H1 (cell line): ENCODE measurements around the gene LONRF2. TPM values are rescaled to one million over a fixed set of nuclear protein-coding genes. Genes with fewer than 3 reads are reported as not detected.

Source experiments
- CTCF ChIA-PET: fragments of 300-600 bp; sonication (Branson Sonifier 250); formaldehyde crosslinking; loops from one replicate; lab custom pipeline; 2021; ENCODE audit not compliant: partially characterized antibody; lab: Charles Lee
- POLR2A ChIA-PET: fragments of 300-600 bp; sonication (Branson Sonifier 250); formaldehyde crosslinking; loops from one replicate; lab custom pipeline; 2021; ENCODE audit warnings: inconsistent platforms; ENCODE audit not compliant: partially characterized antibody; lab: Charles Lee
- DNase-seq, 2 experiments: peaks; one replicate each; pipeline versions ENCODE4 v3.0.0 to v3.0.0-alpha.2; 2010 to 2022; ENCODE audit warnings: low spot score in 2 of 2, low read depth in 1 of 2, mixed read lengths in 1 of 2
- FAIRE-seq: peaks from 2 replicates; lab custom pipeline; 2011; peaks lifted over from hg19 to GRCh38; lab: Jason Lieb, UNC
- H2AFZ ChIP-seq: 2 replicates; pipeline ENCODE4 v1.8.1; 2012; ENCODE audit warnings: low read length, inconsistent platforms
- H2AK5ac ChIP-seq: 2 replicates; pipeline ENCODE4 v1.6.1; 2013; ENCODE audit warnings: low read depth, low read length
- H2BK120ac ChIP-seq: replicated peaks from 2 replicates; pipeline ENCODE3; 2013; ENCODE audit warnings: low read depth, low read length, inconsistent platforms
- H2BK12ac ChIP-seq: 2 replicates; pipeline ENCODE4 v1.6.1; 2013; ENCODE audit warnings: low read depth, low read length
- H2BK15ac ChIP-seq: 2 replicates; pipeline ENCODE4 v1.6.1; 2013; ENCODE audit warnings: low read length
- H2BK20ac ChIP-seq: 2 replicates; pipeline ENCODE4 v1.6.1; 2013; ENCODE audit warnings: low read length
- H2BK5ac ChIP-seq: 2 replicates; pipeline ENCODE4 v1.6.1; 2013; ENCODE audit warnings: low read depth, low read length
- H3K14ac ChIP-seq: 2 replicates; pipeline ENCODE4 v1.6.1; 2013; ENCODE audit warnings: inconsistent platforms; ENCODE audit not compliant: insufficient read length
- H3K18ac ChIP-seq: 2 replicates; pipeline ENCODE4 v1.6.1; 2013; ENCODE audit warnings: low read length; ENCODE audit errors: extremely low read depth
- H3K23ac ChIP-seq: 2 replicates; pipeline ENCODE4 v1.6.1; 2013; ENCODE audit warnings: inconsistent platforms; ENCODE audit not compliant: insufficient read length
- H3K23me2 ChIP-seq: 2 replicates; pipeline ENCODE4 v1.6.1; 2013; ENCODE audit warnings: low read depth, low read length
- H3K27ac ChIP-seq: 2 replicates; pipeline ENCODE4 v1.6.1; 2011; ENCODE audit warnings: low read depth, low read length, inconsistent platforms
- H3K27me3 ChIP-seq, 4 experiments: replicated peaks in 1 of 4; 1 replicate in 1 of 4; 2 replicates in 3 of 4; pipeline versions ENCODE4 v1.6.1 to v1.8.1; 2011 to 2013; ENCODE audit warnings: low read length in 3 of 4, mild to moderate bottlenecking in 3 of 4, inconsistent platforms in 2 of 4, mixed read lengths in 2 of 4, moderate library complexity in 1 of 4; ENCODE audit not compliant: control insufficient read depth in 3 of 4, insufficient read depth in 3 of 4; ENCODE audit errors: extremely low read depth in 1 of 4
- H3K36me3 ChIP-seq, 4 experiments: 2 replicates each; pipeline versions ENCODE4 v1.6.1 to v1.8.1; 2011 to 2013; ENCODE audit warnings: mild to moderate bottlenecking in 4 of 4, low read length in 3 of 4, moderate library complexity in 2 of 4, control low read depth in 1 of 4, inconsistent platforms in 1 of 4; ENCODE audit not compliant: insufficient read depth in 4 of 4, control insufficient read depth in 2 of 4
- H3K4ac ChIP-seq: replicated peaks from 2 replicates; pipeline ENCODE3; 2013; ENCODE audit warnings: low read length, low read depth, mixed read lengths, inconsistent platforms; ENCODE audit not compliant: insufficient read length
- H3K4me1 ChIP-seq, 4 experiments: replicated peaks in 1 of 4; 1 replicate in 1 of 4; 2 replicates in 3 of 4; pipeline versions ENCODE4 v1.6.1 to v1.8.1; 2011 to 2013; ENCODE audit warnings: low read length in 3 of 4, inconsistent platforms in 2 of 4, mixed read lengths in 1 of 4; ENCODE audit not compliant: insufficient read depth in 4 of 4, control insufficient read depth in 3 of 4
- H3K4me2 ChIP-seq, 2 experiments: 2 replicates each; pipeline versions ENCODE4 v1.6.1 to v1.8.1; 2011 to 2013; ENCODE audit warnings: low read depth in 2 of 2, low read length in 2 of 2, control low read depth in 1 of 2, inconsistent platforms in 1 of 2, mild to moderate bottlenecking in 1 of 2; ENCODE audit not compliant: insufficient read depth in 1 of 2
- H3K4me3 ChIP-seq, 4 experiments: fragments of 200-600, 300-600 bp in 1 of 4; sonication (generic), shearing (Covaris generic), sonication (Bioruptor Twin) in 1 of 4; 2 replicates each; pipeline versions ENCODE4 v1.5.1 to v1.8.1; 2011 to 2016; ENCODE audit warnings: low read length in 4 of 4, low read depth in 3 of 4, control low read depth in 2 of 4, inconsistent platforms in 2 of 4, mild to moderate bottlenecking in 2 of 4, mixed read lengths in 1 of 4, moderate library complexity in 1 of 4; ENCODE audit not compliant: insufficient read depth in 2 of 4; ENCODE audit errors: extremely low read depth in 1 of 4
- H3K56ac ChIP-seq: replicated peaks from 2 replicates; pipeline ENCODE3; 2013; ENCODE audit warnings: low read depth, mild to moderate bottlenecking, mixed read lengths, low read length, inconsistent platforms; ENCODE audit not compliant: insufficient read length
- H3K79me1 ChIP-seq: 2 replicates; pipeline ENCODE4 v1.6.1; 2013; ENCODE audit warnings: low read depth, low read length, control low read depth
- H3K79me2 ChIP-seq, 2 experiments: 2 replicates each; pipeline versions ENCODE4 v1.6.1 to v1.8.1; 2012 to 2013; ENCODE audit warnings: low read length in 2 of 2, mild to moderate bottlenecking in 2 of 2, inconsistent platforms in 1 of 2; ENCODE audit not compliant: insufficient read depth in 2 of 2, control insufficient read depth in 1 of 2
- H3K9ac ChIP-seq, 4 experiments: replicated peaks in 1 of 4; 1 replicate in 1 of 4; 2 replicates in 3 of 4; pipeline versions ENCODE4 v1.6.1 to v1.8.1; 2011 to 2013; ENCODE audit warnings: low read depth in 3 of 4, low read length in 3 of 4, control low read depth in 2 of 4, mild to moderate bottlenecking in 2 of 4, moderate library complexity in 2 of 4, inconsistent platforms in 1 of 4; ENCODE audit errors: extremely low read depth in 1 of 4
- H3K9me3 ChIP-seq, 2 experiments: 2 replicates each; pipeline versions ENCODE4 v1.6.1 to v1.8.1; 2012 to 2013; ENCODE audit warnings: mild to moderate bottlenecking in 2 of 2, moderate library complexity in 2 of 2, control low read depth in 1 of 2, inconsistent platforms in 1 of 2, low read depth in 1 of 2, low read length in 1 of 2, mixed read lengths in 1 of 2; ENCODE audit not compliant: insufficient read depth in 2 of 2
- H4K20me1 ChIP-seq, 2 experiments: replicated peaks in 1 of 2; 2 replicates each; pipeline versions ENCODE3 to v1.8.1; 2011 to 2013; ENCODE audit warnings: inconsistent platforms in 2 of 2, low read length in 2 of 2, mild to moderate bottlenecking in 1 of 2; ENCODE audit not compliant: insufficient read depth in 2 of 2, control insufficient read depth in 1 of 2
- H4K5ac ChIP-seq: 2 replicates; pipeline ENCODE4 v1.6.1; 2013; ENCODE audit warnings: low read length, low read depth, mixed read lengths, inconsistent platforms; ENCODE audit not compliant: insufficient read length
- H4K8ac ChIP-seq: 2 replicates; pipeline ENCODE4 v1.8.0; 2013; ENCODE audit warnings: mild to moderate bottlenecking, moderate library complexity, low read length, inconsistent platforms; ENCODE audit not compliant: insufficient read depth; ENCODE audit errors: extremely low read depth
- H4K91ac ChIP-seq: replicated peaks from 2 replicates; pipeline ENCODE3; 2013; ENCODE audit warnings: low read length, mixed read lengths, inconsistent platforms; ENCODE audit not compliant: insufficient read length
- CBX8 ChIP-seq: fragments of 300-800, 300-1000 bp; sonication (generic); IDR thresholded peaks from 2 replicates; pipeline ENCODE4 v1.7.1; 2016; ENCODE audit warnings: low read depth, low read length, borderline replicate concordance
- KDM1A ChIP-seq: fragments of 200-600, 300-600 bp; sonication (generic); IDR thresholded peaks from 2 replicates; pipeline ENCODE4 v1.7.1; 2016; ENCODE audit warnings: mild to moderate bottlenecking, low read length, borderline replicate concordance
- NANOG ChIP-seq: IDR thresholded peaks from 2 replicates; pipeline ENCODE4 v1.6.1; 2011; ENCODE audit warnings: low read length, low read depth, mild to moderate bottlenecking, inconsistent platforms; ENCODE audit not compliant: insufficient read depth, poor library complexity, severe bottlenecking
- RBBP5 ChIP-seq: IDR thresholded peaks from 2 replicates; pipeline ENCODE4 v1.7.1; 2012; ENCODE audit warnings: low read depth, mild to moderate bottlenecking, inconsistent platforms, low read length, moderate library complexity, borderline replicate concordance
- YY1 ChIP-seq: IDR thresholded peaks from 2 replicates; pipeline ENCODE4 v1.6.1; 2011; ENCODE audit warnings: low read depth, mild to moderate bottlenecking, low read length
- whole genome bisulfite sequencing, 2 experiments: shearing (Covaris generic) in 1 of 2; methylation state at CpG; one replicate each; pipeline versions ENCODE4 v1.1.6 to v1.1.7; 2013 to 2015; ENCODE audit warnings: low lambda C conversion rate in 2 of 2, mixed read lengths in 2 of 2, inconsistent platforms in 1 of 2, low coverage in 1 of 2, missing lambda C conversion rate in 1 of 2; ENCODE audit not compliant: insufficient replicate concordance in 2 of 2, insufficient coverage in 1 of 2, insufficient read length in 1 of 2; ENCODE audit errors: extremely low coverage in 1 of 2, missing lambda C conversion rate in 1 of 2; 5-methylcytosine and 5-hydroxymethylcytosine counted together
- polyA plus RNA-seq, 7 experiments: library from polyadenylated mRNA; depleted of rRNA in 3 of 7; stranded (reverse) in 5 of 7; unstranded in 2 of 7; fragments of >200 nt in 5 of 7; fragments of 200-250 nt in 2 of 7; gene quantifications; 1 replicate in 5 of 7; 2 replicates in 1 of 7; 4 replicates in 1 of 7; pipeline versions ENCODE4 v1.2.1 to v1.2.3, GENCODE V29; 2011 to 2013; ENCODE audit warnings: missing spikeins in 2 of 7, mixed read lengths in 2 of 7
- total RNA-seq: library from RNA; stranded (reverse); fragmentation: NEBNext Ultra II Directional; extraction: Animal tissue kit (Norgen Biotek cat#: 25700); gene quantifications from 2 replicates; pipeline ENCODE4 v1.2.1, GENCODE V29; 2021
- TF ChIP-seq, protein P1 (sequence below), 3 experiments: IDR thresholded peaks; 1 replicate in 2 of 3; 2 replicates in 1 of 3; pipeline versions ENCODE4 v1.5.1 to v1.6.1; 2011; ENCODE audit warnings: low read length in 3 of 3, mild to moderate bottlenecking in 3 of 3, inconsistent platforms in 2 of 3, low read depth in 1 of 3, moderate library complexity in 1 of 3; ENCODE audit not compliant: insufficient read depth in 1 of 3; ENCODE audit errors: control extremely low read depth in 1 of 3

LONRF2 gene
- total and polyA plus RNA-seq, 2 of the 8 experiments (the other 6 are each of a cell fraction or from before 2014, with no cell fraction given) = 0.24 to 0.74 TPM

DNA sequence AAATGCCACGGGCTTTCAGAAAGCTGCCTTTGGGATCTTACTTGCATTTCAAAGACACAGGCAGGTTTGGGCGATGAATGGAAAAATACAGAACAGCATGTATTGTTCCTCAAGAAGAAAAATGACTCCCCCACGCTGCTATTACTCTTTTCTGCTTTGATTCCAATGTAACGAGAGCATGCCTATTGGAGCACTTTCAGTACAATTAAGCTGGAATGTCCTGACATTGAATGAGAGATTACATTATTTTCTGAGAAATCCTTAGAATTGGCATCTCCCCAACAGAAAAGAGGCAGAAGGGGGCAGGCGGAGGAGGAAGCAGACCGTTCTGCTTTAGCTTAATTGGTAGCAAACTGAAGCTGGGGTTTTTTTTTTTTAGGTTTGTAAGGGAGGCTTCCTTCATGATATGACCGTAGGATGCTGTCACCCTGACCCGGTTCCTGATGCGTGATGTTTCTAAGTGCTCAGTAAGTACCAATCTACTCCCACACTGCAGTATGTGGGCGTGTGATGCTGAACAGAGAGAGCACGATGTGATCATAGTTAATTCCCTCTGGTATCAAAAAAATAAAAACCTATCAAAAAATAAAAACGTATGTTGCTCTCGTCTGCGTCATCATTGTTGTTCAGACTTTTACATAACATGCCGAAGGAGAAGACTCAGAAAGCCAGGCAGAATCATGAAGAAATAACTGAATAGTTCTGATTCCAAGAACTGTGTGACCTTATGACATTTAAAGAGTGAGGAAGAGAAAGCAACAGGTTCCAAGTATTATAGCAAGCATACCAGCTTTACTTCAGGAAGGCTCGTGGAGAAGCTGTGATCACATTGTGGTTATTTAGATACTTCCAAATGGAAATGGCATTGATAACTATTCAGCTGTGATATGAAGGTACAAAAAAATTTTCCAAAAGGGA, 40.5 kb downstream of the LONRF2 start:
- Histone ChIP-seq H4K5ac (no peak overlapping the region), H2BK15ac (no peak overlapping the region), H4K91ac (no peak overlapping the region), H4K20me1 (no peaks in the 10 kb centered on the region), H3K79me1 (no peaks in the 10 kb centered on the region), H2AFZ (peak overlapping the region; percentile 65; the same call in 1 of the 2 replicates), H3K23ac (no peak overlapping the region), H3K18ac (peak overlapping the region; percentile 24), H3K4me2 (peak overlapping the region; percentile 47 to 52; a peak in 3 of 4 replicates), H3K27ac (no peak overlapping the region), H3K4me3 (peak overlapping the region in 1 of 4 experiments; percentile 36; a peak in 1 of 8 replicates), H3K4ac (no peak overlapping the region), H3K79me2 (no peaks in the 10 kb centered on the region), H2BK20ac (peak overlapping the region; percentile 82; the same call in 1 of the 2 replicates), H3K4me1 (peaks cover 0 to 19% (median 12%) of the 10 kb centered on the region in 4 experiments; a peak in 5 of 7 replicates), H4K8ac (no peak overlapping the region), H2BK120ac (no peak overlapping the region), H3K56ac (no peak overlapping the region), H2BK5ac (peak overlapping the region; percentile 13; the same call in 1 of the 2 replicates), H3K36me3 (no peaks in the 10 kb centered on the region), H2AK5ac (no peak overlapping the region), H3K9me3 (no peaks in the 10 kb centered on the region), H3K9ac (no peak overlapping the region), H3K27me3 (no peaks in the 10 kb centered on the region), H3K14ac (no peak overlapping the region), H3K23me2 (no peaks in the 10 kb centered on the region), H2BK12ac (0 out of 2 replicates have a peak overlapping the region, but pooled peaks have one; percentile 62)
- WGBS, 2 experiments = 64% methylated on average over 16 of the region's 16 CpGs; no CpG with 5 or more reads in 1 of the 2 experiments
- no peak for FAIRE-seq
- POLR2A ChIA-PET = no interaction called here
- CTCF ChIA-PET = interaction anchor here (0.8 to 1.3 kb wide), 4 partner anchors 15 to 100 kb away, joined by 3 read pairs; no protein-coding TSS in a partner anchor
- no peak for DNase-seq
- TF ChIP-seq YY1 = no peak
- TF ChIP-seq KDM1A = no peak
- no peak for TF ChIP-seq RBBP5
- TF ChIP-seq, protein P1, sequence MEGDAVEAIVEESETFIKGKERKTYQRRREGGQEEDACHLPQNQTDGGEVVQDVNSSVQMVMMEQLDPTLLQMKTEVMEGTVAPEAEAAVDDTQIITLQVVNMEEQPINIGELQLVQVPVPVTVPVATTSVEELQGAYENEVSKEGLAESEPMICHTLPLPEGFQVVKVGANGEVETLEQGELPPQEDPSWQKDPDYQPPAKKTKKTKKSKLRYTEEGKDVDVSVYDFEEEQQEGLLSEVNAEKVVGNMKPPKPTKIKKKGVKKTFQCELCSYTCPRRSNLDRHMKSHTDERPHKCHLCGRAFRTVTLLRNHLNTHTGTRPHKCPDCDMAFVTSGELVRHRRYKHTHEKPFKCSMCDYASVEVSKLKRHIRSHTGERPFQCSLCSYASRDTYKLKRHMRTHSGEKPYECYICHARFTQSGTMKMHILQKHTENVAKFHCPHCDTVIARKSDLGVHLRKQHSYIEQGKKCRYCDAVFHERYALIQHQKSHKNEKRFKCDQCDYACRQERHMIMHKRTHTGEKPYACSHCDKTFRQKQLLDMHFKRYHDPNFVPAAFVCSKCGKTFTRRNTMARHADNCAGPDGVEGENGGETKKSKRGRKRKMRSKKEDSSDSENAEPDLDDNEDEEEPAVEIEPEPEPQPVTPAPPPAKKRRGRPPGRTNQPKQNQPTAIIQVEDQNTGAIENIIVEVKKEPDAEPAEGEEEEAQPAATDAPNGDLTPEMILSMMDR (IDR thresholded peaks at IDR 0.05; ENCODE audit: control extremely low read depth in 1 of 3, insufficient read depth in 1 of 3, low read depth in 1 of 3, low read length in 3 of 3) = no peak
- TF ChIP-seq NANOG = no peak
- TF ChIP-seq CBX8 = no peak
